Stimulated activated CD8-positive, alpha-beta memory T cell treated with anti-CD3 and anti-CD28 coated beads, Interleukin-12 subunit alpha, Interleukin-12 subunit beta, amount 100 ng/mL, for 24 hours (primary cell): Measurements from ENCODE around the gene GOLGA6L24.
"Not testable (repeated sequence)": the region's sequence is repeated elsewhere in the genome, so short reads cannot be mapped to it uniquely, and the experiment has no call there.

ENCODE experiments used
- DNase-seq: peaks from one replicate; pipeline ENCODE4 v3.0.0-alpha.2; 2020; ENCODE audit errors: extremely low read depth

GOLGA6L24 gene, protein sequence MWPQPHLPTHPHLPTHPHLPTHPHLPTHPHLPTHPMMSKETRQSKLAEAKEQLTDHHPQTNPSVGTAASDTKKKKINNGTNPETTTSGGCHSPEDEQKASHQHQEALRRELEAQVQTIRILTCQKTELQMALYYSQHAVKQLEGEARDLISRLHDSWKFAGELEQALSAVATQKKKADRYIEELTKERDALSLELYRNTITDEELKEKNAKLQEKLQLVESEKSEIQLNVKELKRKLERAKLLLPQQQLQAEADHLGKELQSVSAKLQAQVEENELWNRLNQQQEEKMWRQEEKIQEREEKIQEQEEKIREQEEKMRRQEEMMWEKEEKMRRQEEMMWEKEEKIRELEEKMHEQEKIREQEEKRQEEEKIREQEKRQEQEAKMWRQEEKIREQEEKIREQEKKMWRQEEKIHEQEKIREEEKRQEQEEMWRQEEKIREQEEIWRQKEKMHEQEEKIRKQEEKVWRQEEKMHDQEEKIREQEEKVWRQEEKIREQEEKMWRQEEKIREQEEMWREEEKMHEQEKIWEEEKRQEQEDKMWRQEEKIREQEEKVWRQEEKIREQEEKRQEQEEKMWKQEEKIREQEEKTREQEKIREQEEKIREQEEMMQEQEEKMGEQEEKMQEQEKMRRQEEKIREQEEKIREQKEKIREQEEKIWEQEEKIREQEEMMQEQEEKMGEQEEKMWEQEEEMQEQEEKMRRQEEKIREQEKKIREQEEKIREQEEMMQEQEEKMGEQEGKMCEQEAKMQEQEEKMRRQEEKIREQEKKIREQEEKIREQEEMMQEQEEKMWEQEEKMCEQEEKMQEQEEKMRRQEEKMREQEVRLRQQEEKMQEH

DNA sequence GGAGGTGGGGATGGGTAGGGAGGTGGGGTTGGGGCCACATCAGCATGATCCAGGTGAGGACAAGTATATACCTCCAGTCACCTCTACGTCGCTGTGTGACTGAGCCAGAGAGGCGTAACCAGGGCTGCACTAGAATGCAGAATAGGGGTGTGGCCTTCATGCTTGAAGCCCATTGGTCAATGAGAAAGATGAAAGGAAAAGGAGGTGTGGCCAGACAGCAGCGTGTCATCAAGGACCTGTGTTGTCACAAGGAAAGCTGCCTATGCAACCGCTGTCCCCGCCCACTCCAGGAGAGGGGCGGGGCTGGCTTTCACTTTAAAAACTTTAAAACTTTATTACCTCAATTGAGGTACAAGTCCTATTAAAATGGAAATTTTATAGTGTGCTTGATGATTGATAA lies at the start of gene GOLGA6L24:
TSS of gene GOLGA6L24 (minus strand) at position 101 of the 400 bp plus-strand sequence. CDS start at position 40, 61 bp downstream.
- not testable (repeated sequence) for DNase-seq

DNA sequence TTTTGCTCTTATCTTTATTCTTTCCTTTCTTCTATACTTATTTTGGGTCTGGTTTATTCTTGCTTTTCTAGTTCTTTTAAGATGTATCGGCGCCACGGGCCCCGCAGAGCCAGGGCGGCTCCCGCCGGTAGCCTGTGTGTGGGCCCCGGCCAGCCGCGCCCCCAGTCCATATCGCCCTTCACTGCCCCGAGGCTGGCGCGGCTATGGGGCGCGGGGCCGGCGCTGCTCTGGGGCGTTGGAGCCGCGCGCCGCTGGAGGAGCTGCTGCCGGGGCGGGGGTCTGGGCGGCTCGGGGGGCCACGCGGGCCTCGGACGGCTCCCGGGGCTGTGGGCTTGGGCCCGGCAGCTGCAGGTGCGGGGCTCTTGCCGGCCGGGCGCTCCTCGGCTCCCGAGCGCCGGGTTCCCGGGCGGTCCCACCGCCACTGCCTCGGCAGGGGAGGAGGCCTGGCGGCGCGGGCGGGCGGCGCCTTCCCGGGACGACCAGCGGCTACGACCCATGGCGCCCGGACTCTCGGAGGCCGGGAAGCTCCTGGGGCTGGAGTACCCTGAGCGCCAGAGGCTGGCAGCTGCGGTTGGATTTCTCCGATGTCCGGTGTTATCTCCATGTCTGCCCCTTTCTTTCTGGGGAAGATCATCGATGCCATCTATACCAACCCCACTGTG lies 45.0 kb upstream of the GOLGA6L24 start:
- not testable (repeated sequence) for DNase-seq

DNA sequence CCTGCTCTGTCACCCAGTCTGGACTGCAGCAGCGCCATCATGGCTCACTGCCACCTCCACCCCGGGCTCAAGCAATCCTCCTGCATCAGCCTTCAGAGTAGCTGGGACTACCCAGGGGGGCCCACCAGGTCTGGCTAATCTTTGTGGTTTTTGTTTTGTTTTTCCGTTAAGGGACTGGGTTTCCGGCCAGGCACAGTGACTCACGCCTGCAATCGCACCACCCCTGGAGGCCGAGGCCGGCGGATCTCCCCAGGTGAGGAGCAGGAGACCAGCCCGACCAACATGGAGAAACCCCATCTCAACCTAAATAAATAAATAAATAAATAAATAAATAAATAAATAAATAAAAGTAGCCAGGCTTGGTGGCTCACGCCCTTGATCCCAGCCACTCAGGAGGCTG lies 38.1 kb upstream of the GOLGA6L24 start:
- DNase-seq, result not testable (repeated sequence)

DNA sequence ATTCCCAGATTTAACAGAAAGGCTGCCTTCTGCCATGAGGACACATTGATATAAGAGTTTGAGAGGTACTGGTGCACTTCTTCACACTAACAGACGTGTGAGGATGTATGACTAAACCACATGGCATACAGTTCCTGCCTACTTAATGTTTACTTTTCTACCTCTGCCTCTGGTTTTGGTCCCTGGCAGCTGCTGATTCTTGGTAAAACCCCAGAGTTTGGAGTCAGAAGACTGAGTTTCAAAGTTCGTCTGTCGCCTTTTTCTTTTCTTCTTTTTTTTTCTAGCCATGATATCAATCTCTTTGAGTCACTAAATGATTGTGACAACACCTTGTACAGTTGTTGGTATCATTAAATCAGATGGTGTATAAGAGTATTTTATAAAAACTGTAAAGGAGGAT lies 22.2 kb upstream of the GOLGA6L24 start:
- DNase-seq, result not testable (repeated sequence)

DNA sequence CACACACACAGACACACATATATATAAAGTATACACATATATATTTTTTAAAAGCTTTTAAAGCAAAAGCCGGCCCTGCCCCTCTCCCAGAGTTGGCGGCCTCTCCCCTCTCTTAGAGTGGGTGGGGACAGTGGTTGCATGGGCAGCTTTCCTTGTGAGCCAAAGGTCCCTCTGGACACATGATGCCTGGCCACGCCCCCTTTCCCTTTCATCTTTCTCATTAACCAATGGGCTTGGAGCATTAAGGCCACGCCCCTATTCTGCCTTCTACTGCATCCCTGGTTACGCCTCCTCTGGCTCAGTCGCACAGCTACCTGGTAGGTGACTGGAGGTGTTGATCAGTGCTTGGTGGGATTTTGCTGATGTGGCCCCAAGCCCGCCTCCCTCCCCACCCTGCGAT lies 20.5 kb upstream of the GOLGA6L24 start, which contains the start of gene GOLGA8F:
TSS of gene GOLGA8F (plus strand) at position 301 of the 400 bp plus-strand sequence. CDS start at position 399, 98 bp downstream.
- DNase-seq, result not testable (repeated sequence)

DNA sequence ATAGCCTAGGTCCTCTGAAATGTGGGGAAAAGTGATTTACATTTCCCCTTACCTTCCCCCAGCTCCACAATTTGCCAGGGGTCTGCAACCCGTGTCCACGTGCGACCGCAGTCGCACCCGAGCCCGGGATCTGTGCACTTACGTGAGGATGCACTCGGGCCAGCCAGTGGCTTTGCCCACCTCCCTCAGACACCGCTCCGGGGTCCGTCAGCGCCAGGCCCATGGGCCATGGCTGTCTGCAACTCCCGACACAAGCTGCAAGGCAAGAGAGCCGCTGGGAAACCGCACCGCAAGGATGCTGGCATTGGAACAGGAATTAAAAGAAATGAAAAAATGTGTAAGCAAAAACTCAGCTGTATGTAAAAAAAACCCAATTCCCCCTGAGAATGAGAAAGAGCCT lies 7.6 kb upstream of the GOLGA6L24 start:
- not testable (repeated sequence) for DNase-seq

DNA sequence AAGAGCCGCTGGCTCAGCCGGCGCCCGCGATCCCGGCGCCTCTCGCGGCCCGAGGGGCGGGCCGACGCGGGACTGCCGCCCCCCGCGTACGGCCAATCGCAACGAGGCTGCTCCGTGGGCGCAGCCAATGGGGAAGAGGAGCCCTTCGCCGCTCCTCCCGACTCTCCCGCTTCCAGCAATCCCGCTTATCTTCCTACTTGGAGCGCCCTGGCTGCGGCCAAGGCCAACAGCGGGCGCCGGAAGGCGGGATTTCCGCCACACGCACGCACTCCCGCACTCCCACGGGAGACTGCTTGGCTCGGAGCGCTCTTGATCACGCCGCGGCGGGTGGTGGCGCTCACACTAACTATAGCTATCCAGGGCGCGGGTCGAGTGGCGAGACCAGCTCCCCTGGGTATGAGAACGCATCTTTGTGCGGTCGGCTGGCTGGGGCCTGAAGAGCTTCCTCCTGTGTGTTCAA lies 35.7 kb downstream of the GOLGA6L24 start, which contains the start of gene HERC2:
TSS of gene HERC2 (minus strand) at position 51 of the 460 bp plus-strand sequence. CDS start 746 bp downstream, outside the sequence.
- not testable (repeated sequence) for DNase-seq

DNA sequence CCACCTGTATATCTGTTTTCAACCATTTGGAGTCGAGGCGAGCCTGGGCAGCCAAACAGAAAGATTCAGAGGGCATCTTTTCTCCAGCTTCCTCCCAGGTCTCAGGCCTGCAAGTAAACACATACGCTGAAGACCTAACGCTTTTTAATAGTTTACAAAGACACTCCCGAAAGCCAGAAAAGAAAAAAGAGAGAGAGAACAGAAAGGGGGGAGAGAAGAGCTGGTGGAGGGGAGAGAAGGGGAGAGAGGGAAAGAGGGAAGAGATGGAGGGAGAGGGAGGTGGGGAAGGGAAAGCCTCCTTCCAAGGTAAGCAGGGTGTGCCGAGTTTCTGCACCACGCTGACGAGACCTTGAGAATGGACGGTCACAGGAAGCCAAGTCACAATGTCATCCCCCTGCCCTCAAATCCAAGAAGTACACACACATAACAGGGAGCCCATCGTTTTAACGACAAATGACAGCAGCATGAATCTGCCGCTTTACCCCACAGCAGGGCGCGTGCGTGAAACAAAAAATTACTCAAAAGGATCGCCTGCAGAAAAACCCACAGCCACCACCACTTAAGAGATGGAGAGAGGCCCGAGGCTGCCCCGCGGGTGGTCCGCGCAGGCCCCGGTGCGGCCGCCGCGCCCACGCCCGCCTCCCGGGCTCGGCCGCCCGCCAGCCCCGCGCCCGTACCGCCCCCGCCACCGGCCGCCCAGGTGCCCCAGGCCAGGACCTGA lies 36.4 kb downstream of the GOLGA6L24 start:
- not testable (repeated sequence) for DNase-seq

DNA sequence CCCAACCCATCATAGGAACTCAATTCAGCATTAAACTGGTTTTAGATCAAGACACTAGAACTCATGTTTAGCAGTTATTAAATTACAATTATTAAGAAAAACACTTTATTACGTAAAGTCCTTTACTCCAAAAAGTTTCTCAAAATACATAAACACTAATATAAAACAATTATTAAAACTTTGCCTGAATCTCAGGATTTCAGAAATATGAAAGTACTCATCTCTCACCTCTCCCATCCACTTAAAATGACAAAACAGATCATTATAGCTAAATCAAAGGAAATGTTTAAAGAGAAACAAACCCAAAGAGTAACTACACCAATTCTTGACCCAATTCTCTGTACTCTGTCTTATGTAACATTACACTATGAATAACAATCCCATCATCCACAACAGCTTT lies 38.2 kb downstream of the GOLGA6L24 start:
- DNase-seq, result not testable (repeated sequence)

DNA sequence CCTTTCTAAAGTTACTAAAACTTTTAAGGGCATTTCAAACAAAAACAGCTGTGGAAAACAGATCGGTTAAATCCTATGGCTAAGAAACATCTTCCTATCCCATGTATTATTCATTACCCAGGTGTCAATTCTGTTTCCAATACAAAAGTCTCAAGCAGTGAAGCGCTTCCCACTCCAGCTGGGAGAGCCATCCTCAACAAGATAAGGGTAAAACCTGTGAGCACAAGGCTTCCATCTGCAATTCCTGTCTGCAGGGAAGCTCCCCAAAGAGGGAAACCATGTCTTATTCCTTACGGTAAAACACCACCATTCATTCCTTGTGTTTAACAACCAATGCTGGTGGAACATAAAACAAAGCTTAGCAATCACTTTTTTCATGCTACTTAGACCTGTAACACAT lies 39.1 kb downstream of the GOLGA6L24 start:
- DNase-seq, result not testable (repeated sequence)

DNA sequence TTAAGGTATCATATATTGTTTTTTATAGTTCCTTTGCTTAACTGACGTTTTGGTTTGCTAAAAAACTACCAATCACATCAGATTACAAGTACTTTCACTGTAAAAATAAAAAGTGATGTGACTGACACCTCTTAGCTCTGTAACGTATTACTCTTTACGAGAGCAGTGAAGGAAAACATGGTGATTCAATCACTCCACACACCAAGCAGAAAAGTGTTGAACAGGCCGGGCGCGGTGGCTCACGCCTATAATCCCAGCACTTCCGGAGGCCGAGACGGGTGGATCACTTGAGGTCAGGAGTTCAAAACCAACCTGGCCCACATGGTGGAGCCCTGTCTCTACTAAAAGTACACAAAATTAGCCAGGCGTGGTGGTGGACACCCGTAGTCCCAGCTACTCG lies 39.8 kb downstream of the GOLGA6L24 start:
- DNase-seq, result not testable (repeated sequence)

DNA sequence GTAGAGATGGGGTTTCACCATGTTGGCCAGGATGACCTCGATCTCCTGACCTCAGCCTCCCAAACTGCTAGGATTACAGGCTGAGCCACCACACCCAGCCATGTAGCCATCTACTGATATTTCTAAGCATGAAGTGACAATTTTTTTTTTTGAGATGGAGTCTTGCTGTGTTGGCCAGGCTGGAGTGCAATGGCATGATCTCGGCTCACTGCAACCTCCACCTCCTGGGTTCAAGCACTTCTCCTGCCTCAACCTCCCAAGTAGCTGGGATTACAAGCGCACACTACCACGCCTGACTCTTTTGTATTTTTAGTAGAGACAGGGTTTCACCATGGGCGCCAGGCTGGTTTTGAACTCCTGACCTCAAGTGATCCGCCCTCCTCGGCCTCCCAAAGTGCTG lies 40.9 kb downstream of the GOLGA6L24 start:
- DNase-seq, result not testable (repeated sequence)

DNA sequence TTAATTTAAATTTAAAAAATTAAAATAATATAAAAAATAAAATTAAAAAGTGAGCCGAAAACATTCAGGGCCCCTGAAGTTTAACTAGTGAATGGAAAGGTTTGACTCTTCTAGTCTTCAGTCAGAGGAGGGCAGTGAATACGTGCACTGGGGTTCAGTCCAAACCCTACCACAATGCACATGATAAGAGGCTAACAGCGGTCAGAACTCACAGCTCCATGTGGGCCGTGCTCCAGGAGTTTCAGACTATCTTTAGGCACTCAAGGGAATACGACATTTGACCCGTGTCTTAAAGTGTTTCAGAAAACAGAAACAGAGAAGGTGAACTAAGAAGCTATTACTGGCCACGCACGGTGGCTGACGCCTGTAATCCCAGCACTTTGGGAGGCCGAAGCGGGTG lies 47.4 kb downstream of the GOLGA6L24 start:
- not testable (repeated sequence) for DNase-seq

DNA sequence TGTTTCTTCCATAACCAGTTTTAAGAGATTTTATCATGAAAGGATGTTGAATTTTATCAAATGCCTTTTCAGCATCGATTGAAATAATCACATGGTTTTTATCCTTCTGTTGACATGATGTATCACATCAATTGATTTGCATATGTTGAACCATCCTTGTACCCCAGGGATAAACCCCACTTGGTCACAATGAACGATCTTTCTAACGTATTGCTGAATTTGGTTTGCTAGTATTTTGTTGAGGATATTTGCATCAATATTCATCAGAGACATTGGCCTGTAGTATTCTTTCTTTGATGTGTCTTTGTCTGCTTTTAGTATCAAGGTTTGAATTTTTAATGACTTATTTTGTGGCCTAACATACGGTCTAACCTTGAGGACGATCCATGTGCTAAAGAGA lies 49.2 kb downstream of the GOLGA6L24 start:
- DNase-seq, result not testable (repeated sequence)
